ENCODE results near the gene MSLN. TPM values are rescaled to one million over a fixed set of nuclear protein-coding genes. Genes with fewer than 3 reads are reported as not detected.

Gene MSLN
- total RNA-seq, 1 donor from 2014 or later = 4.5 TPM

DNA sequence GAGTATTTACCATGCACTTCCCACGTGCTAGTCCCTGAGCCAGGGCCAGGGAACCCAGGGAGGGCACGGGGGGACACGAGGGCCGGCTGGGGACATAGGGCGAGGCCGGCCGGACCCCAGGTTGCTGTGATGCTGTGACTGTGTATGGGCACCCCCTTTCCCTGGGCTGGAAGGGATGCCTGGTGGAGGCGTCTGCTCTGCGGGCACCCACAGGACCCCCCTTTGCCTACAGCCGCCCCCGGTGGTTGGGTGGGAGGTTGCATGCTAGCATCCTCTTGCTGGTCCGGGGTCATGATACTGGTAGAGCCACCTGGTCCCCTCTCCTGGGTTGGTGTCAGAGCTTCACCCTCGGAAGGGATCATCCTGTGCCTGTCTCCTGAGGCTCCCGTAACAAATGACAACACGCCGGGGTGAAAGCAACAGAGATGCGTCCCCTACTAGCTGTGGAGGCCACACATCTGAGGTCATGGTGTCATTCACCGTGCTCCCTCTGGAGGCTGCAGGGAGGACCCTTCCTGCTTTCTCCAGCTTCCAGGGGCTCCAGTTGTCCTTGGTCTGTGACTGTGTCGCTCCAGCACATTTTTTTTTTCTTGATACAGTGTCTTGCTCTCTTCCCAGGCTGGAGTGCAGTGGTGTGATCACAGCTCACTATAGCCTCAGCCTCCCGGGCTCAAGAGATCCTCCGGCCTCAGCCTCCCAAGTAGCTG, 16.6 kb upstream of the MSLN start:
- H3K27me3 ChIP-seq (ENCODE audit: control insufficient read depth, insufficient read depth, low read length) = no peaks in the 10 kb centered on the region
- DNase-seq (ENCODE audit: low read depth) (no peak), FAIRE-seq (no peak)
- H3K4me3 ChIP-seq (ENCODE audit: low read depth, low read length) = no peak overlapping the region
- TF ChIP-seq, protein P1, sequence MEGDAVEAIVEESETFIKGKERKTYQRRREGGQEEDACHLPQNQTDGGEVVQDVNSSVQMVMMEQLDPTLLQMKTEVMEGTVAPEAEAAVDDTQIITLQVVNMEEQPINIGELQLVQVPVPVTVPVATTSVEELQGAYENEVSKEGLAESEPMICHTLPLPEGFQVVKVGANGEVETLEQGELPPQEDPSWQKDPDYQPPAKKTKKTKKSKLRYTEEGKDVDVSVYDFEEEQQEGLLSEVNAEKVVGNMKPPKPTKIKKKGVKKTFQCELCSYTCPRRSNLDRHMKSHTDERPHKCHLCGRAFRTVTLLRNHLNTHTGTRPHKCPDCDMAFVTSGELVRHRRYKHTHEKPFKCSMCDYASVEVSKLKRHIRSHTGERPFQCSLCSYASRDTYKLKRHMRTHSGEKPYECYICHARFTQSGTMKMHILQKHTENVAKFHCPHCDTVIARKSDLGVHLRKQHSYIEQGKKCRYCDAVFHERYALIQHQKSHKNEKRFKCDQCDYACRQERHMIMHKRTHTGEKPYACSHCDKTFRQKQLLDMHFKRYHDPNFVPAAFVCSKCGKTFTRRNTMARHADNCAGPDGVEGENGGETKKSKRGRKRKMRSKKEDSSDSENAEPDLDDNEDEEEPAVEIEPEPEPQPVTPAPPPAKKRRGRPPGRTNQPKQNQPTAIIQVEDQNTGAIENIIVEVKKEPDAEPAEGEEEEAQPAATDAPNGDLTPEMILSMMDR (IDR thresholded peaks at IDR 0.05; ENCODE audit: insufficient read depth, low read length, severe bottlenecking) = peak; percentile 6
- no peaks in the 10 kb centered on the region for H3K36me3 ChIP-seq (ENCODE audit: control insufficient read depth, insufficient read depth, low read length)

GRCh38 chr16:745739-746138, 14.8 kb upstream of the MSLN start:
- DNase-seq (ENCODE audit: low read depth) (no peak), FAIRE-seq (no peak)
- TF ChIP-seq, protein P1 (IDR thresholded peaks at IDR 0.05; ENCODE audit: insufficient read depth, low read length, severe bottlenecking) = peak; percentile 76
- Histone ChIP-seq H3K36me3 (ENCODE audit: control insufficient read depth, insufficient read depth, low read length) (no peaks in the 10 kb centered on the region), H3K4me3 (ENCODE audit: low read depth, low read length) (no peak overlapping the region), H3K27me3 (ENCODE audit: control insufficient read depth, insufficient read depth, low read length) (no peaks in the 10 kb centered on the region)

- Histone ChIP-seq H3K4me3 (ENCODE audit: low read depth, low read length) (no peak overlapping the region), H3K36me3 (ENCODE audit: control insufficient read depth, insufficient read depth, low read length) (no peaks in the 10 kb centered on the region), H3K27me3 (ENCODE audit: control insufficient read depth, insufficient read depth, low read length) (peaks cover 1% of the 10 kb centered on the region)
- TF ChIP-seq, protein P1 (IDR thresholded peaks at IDR 0.05; ENCODE audit: insufficient read depth, low read length, severe bottlenecking) = no peak
- FAIRE-seq (no peak), DNase-seq (ENCODE audit: low read depth) (no peak)
Observed at GRCh38 chr16:746637-747036, 13.9 kb upstream of the MSLN start.

DNA sequence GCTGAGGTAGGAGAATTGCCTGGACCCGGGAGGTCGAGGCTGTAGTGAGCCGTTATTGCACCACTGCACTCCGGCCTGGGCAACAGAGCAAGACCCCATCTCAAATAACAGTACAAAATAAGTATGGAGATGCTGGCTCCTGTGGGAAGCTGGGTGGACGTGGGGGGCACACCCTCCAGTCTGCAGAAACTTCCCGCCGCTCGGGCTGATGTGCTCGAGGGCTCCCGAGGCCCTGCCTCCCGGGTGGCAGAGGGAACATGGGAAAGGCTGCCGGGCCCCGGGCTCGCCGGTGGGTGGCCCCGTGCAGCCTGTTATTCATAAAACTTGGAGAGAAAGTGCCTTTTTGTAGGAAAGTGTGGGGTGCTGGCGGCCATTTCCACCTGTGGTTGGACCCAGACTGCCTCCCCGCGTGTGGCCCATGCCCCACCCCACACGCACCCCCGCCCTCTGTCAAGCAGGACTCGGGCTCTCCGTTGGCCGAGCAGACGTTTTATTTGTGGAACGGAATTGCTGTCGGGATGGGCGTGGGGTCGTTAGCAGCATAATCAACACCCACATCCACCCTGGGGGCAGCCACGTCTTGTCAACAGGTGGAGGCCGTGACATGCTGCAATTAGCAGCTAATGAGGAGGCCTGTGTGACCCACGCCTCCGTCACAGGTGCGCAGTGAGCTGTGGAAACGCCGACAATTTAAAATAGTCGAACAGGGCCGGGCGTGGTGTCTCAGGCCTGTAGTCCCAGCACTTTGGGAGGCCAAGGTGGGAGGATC, 12.4 kb upstream of the MSLN start:
- TF ChIP-seq, protein P1 (IDR thresholded peaks at IDR 0.05; ENCODE audit: insufficient read depth, low read length, severe bottlenecking) = no peak
- no peak overlapping the region for H3K4me3 ChIP-seq (ENCODE audit: low read depth, low read length)
- no peaks in the 10 kb centered on the region for H3K36me3 ChIP-seq (ENCODE audit: control insufficient read depth, insufficient read depth, low read length)
- peaks cover 4% of the 10 kb centered on the region for H3K27me3 ChIP-seq (ENCODE audit: control insufficient read depth, insufficient read depth, low read length)
- FAIRE-seq (no peak), DNase-seq (ENCODE audit: low read depth) (no peak)

- no peak for FAIRE-seq
- peaks cover 4% of the 10 kb centered on the region for H3K27me3 ChIP-seq (ENCODE audit: control insufficient read depth, insufficient read depth, low read length)
- no peaks in the 10 kb centered on the region for H3K36me3 ChIP-seq (ENCODE audit: control insufficient read depth, insufficient read depth, low read length)
- H3K4me3 ChIP-seq (ENCODE audit: low read depth, low read length) = no peak overlapping the region
- DNase-seq (ENCODE audit: low read depth) = no peak
- TF ChIP-seq, protein P1 (IDR thresholded peaks at IDR 0.05; ENCODE audit: insufficient read depth, low read length, severe bottlenecking) = no peak
Observed at GRCh38 chr16:749010-749409, 11.5 kb upstream of the MSLN start.
